ENCODE data around the gene NSD2. TPM values are rescaled to one million over a fixed set of nuclear protein-coding genes. Genes with fewer than 3 reads are reported as not detected.

The NSD2 gene
- total and polyA plus RNA-seq, 4 experiments from 2014 or later, result 1.1 to 57.4 (median 33.2) TPM

DNA sequence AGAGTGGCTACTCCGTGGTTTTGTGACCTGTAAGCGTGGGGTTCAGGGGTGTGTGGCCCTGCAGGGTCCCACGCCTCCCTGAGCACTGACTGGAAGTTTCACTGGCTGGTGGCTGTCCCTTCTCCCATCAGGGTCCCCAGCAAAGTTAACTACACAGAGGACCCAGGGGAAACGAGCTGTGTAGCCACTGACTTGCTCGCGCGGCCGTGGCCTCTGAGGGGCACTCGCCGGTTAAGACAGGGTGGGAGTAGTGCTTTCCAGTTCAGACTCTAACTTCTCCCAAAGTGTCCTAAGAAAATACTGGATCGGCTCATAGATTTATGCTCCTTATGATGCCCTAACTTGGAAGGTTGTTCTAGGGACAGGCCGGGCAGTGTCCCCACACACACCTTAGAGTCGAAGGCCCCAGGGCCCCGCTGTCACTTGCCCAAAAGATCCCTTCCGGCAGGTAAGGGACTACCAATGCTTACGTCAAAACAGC is 109.4 kb downstream of the NSD2 start:
- peak overlapping the region in 1 of 7 donors; percentile 19 for H3K27ac Mint-ChIP-seq
- intact Hi-C loops (cut with micrococcal nuclease), result no loop called here

GRCh38 chr4:1981251-1982058 is 110.3 kb downstream of the NSD2 start:
- no peaks in the 10 kb centered on the region for H3K27me3 ChIP-seq (ENCODE audit: insufficient read depth, low read length)
- ChIA-PET POLR2A (ENCODE audit: partially characterized antibody) (no interaction called here), CTCF (ENCODE audit: partially characterized antibody) (no interaction called here)
- no peak overlapping the region for H3K27ac ChIP-seq (ENCODE audit: low read depth, low read length)
- peak overlapping the region in 5 of 7 donors; percentile 5 to 78 (median 31) for H3K27ac Mint-ChIP-seq
- no peak overlapping the region for H3K4me3 Mint-ChIP-seq
- H3K9me3 ChIP-seq (ENCODE audit: control insufficient read depth in 1 of 2, low read length in 2 of 2), result no peaks in the 10 kb centered on the region
- no peak for DNase-seq
- intact Hi-C loops (cut with micrococcal nuclease), result no loop called here
- H3K4me3 ChIP-seq (ENCODE audit: low read length in 2 of 2), result no peak overlapping the region
- H3K4me1 Mint-ChIP-seq, result peaks cover 0 to 4% (median 0%) of the 10 kb centered on the region in 4 donors
- no peaks in the 10 kb centered on the region for H3K27me3 Mint-ChIP-seq
- no peaks in the 10 kb centered on the region for H3K4me1 ChIP-seq (ENCODE audit: insufficient read depth, low read length)
- H3K36me3 ChIP-seq (ENCODE audit: insufficient read depth, low read length), result peaks cover 45% of the 10 kb centered on the region
- H3K36me3 Mint-ChIP-seq, result peaks cover 30 to 62% of the 10 kb centered on the region in 2 donors
- no peaks in the 10 kb centered on the region for H3K9me3 Mint-ChIP-seq

More for the DNA sequence above, 109.4 kb downstream of the NSD2 start:
- DNase-seq, result no peak
- H3K36me3 Mint-ChIP-seq, result peaks cover 36 to 68% of the 10 kb centered on the region in 2 donors
- ChIA-PET CTCF (ENCODE audit: partially characterized antibody) (no interaction called here), POLR2A (ENCODE audit: partially characterized antibody) (no interaction called here)
- Histone ChIP-seq H3K27ac (ENCODE audit: low read depth, low read length) (no peak overlapping the region), H3K36me3 (ENCODE audit: insufficient read depth, low read length) (peaks cover 46% of the 10 kb centered on the region), H3K9me3 (ENCODE audit: control insufficient read depth in 1 of 2, low read length in 2 of 2) (no peaks in the 10 kb centered on the region), H3K4me3 (ENCODE audit: low read length in 2 of 2) (no peak overlapping the region), H3K4me1 (ENCODE audit: insufficient read depth, low read length) (no peaks in the 10 kb centered on the region), H3K27me3 (ENCODE audit: insufficient read depth, low read length) (no peaks in the 10 kb centered on the region)
- H3K9me3 Mint-ChIP-seq, result no peaks in the 10 kb centered on the region
- H3K27me3 Mint-ChIP-seq, result no peaks in the 10 kb centered on the region
- no peak overlapping the region for H3K4me3 Mint-ChIP-seq
- H3K4me1 Mint-ChIP-seq, result peaks cover 0 to 4% (median 0%) of the 10 kb centered on the region in 4 donors

DNA sequence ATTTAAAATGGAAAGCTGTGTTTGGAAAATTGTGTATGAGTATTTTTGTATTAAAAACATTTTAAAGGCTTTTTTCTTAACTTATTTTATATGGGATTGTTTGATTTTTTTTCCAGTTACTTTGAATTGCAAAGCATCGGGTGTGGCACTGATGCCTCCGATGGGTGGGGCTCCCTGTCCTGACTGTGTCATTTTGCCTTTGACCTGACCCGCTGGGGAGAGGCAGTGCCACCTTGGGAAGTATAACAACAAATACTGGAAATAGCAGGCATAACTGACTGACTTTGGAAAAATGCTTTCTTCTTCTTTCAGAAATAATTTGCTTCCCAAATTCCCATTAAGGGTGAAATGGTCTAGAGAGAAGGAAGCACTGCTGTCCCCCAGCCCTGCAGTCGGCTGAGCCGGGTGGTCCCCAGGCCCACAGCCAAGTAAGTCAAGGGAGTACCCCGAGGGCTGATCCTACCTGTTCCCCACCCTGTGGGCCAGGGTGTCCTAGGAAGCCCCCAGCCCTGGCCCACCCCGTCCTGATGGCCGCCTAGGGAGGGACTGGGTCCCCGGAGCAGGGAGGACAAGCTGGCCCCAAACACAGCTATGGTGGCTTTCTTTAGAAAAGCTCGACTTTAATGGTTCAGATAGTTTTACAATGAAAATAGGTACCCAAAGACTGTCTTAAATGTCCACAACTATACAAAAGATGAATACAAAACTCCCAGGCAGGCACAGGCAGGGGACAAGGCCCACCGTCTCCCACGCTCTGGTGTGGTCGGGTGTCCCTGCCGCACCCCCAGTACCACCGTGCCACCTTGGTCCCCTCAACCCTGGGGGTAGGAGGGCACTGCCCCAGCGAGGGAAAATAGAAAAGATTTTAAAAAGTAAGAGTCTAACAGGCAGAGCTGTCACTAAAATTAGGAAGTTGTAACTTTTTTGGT is 111.2 kb downstream of the NSD2 start:
- Mint-ChIP-seq H3K27ac (peak overlapping the region in 1 of 7 donors; percentile 12), H3K9me3 (no peaks in the 10 kb centered on the region), H3K4me3 (no peak overlapping the region), H3K27me3 (no peaks in the 10 kb centered on the region), H3K4me1 (peaks cover 0 to 4% (median 0%) of the 10 kb centered on the region in 4 donors), H3K36me3 (peaks cover 29 to 61% of the 10 kb centered on the region in 2 donors)
- Histone ChIP-seq H3K36me3 (ENCODE audit: insufficient read depth, low read length) (peaks cover 42% of the 10 kb centered on the region), H3K4me1 (ENCODE audit: insufficient read depth, low read length) (no peaks in the 10 kb centered on the region), H3K27ac (ENCODE audit: low read depth, low read length) (no peak overlapping the region), H3K27me3 (ENCODE audit: insufficient read depth, low read length) (no peaks in the 10 kb centered on the region), H3K9me3 (ENCODE audit: control insufficient read depth in 1 of 2, low read length in 2 of 2) (no peaks in the 10 kb centered on the region), H3K4me3 (ENCODE audit: low read length in 2 of 2) (no peak overlapping the region)
- no peak for DNase-seq
- POLR2A ChIA-PET (ENCODE audit: partially characterized antibody), result no interaction called here
- intact Hi-C loops (cut with micrococcal nuclease), result no loop called here
- CTCF ChIA-PET (ENCODE audit: partially characterized antibody), result no interaction called here

- peaks cover 0 to 4% (median 0%) of the 10 kb centered on the region in 4 donors for H3K4me1 Mint-ChIP-seq
- peaks cover 49% of the 10 kb centered on the region for H3K36me3 ChIP-seq (ENCODE audit: insufficient read depth, low read length)
- no peaks in the 10 kb centered on the region for H3K9me3 Mint-ChIP-seq
- no peak overlapping the region for H3K4me3 Mint-ChIP-seq
- ChIA-PET POLR2A (ENCODE audit: partially characterized antibody) (no interaction called here), CTCF (ENCODE audit: partially characterized antibody) (no interaction called here)
- H3K4me1 ChIP-seq (ENCODE audit: insufficient read depth, low read length), result no peaks in the 10 kb centered on the region
- no peaks in the 10 kb centered on the region for H3K9me3 ChIP-seq (ENCODE audit: control insufficient read depth in 1 of 2, low read length in 2 of 2)
- no peaks in the 10 kb centered on the region for H3K27me3 ChIP-seq (ENCODE audit: insufficient read depth, low read length)
- H3K36me3 Mint-ChIP-seq, result peaks cover 25 to 60% of the 10 kb centered on the region in 2 donors
- no peak for DNase-seq
- H3K4me3 ChIP-seq (ENCODE audit: low read length in 2 of 2), result no peak overlapping the region
- no peaks in the 10 kb centered on the region for H3K27me3 Mint-ChIP-seq
- intact Hi-C loops (cut with micrococcal nuclease), result no loop called here
- no peak overlapping the region for H3K27ac ChIP-seq (ENCODE audit: low read depth, low read length)
- H3K27ac Mint-ChIP-seq, result no peak overlapping the region
These were observed 112.1 kb downstream of the NSD2 start for GRCh38 chr4:1983053-1983845.

DNA sequence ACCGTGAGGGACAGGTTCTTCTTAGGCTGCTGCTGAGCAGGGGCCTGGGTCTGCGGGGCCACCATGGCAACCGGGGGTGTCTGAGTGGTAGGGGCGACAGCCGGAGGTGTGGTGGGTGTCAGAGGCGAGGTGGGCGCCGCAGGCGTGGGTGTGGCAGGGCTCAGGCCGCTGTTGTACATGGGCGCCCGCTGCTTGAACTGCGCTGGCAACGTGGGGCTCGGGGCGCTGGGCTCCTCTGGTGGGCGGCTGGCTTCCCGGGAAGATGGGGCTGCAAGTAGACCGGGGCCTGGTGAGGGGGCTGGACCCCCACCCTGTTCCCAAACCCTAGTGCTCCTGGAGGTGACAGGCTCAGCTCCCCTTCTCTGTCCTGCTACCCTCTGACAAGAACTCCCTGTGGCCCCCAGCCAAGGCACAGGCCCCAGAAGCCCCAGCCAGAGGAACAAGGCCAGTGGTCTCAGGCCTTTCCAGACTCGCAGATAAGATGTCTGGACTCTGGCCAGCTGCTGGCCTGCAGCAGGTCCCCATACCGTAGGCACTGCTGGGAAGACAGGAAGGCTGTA is 112.7 kb downstream of the NSD2 start:
- H3K9me3 ChIP-seq (ENCODE audit: control insufficient read depth in 1 of 2, low read length in 2 of 2), result no peaks in the 10 kb centered on the region
- Mint-ChIP-seq H3K27me3 (no peaks in the 10 kb centered on the region), H3K4me3 (no peak overlapping the region), H3K27ac (no peak overlapping the region), H3K36me3 (peaks cover 21 to 60% of the 10 kb centered on the region in 2 donors), H3K9me3 (no peaks in the 10 kb centered on the region), H3K4me1 (peaks cover 0 to 4% (median 0%) of the 10 kb centered on the region in 4 donors)
- H3K27me3 ChIP-seq (ENCODE audit: insufficient read depth, low read length), result no peaks in the 10 kb centered on the region
- H3K4me3 ChIP-seq (ENCODE audit: low read length in 2 of 2), result no peak overlapping the region
- ChIA-PET POLR2A (ENCODE audit: partially characterized antibody) (no interaction called here), CTCF (ENCODE audit: partially characterized antibody) (no interaction called here)
- peaks cover 48% of the 10 kb centered on the region for H3K36me3 ChIP-seq (ENCODE audit: insufficient read depth, low read length)
- DNase-seq, result no peak
- intact Hi-C loops (cut with micrococcal nuclease), result no loop called here
- H3K4me1 ChIP-seq (ENCODE audit: insufficient read depth, low read length), result no peaks in the 10 kb centered on the region
- H3K27ac ChIP-seq (ENCODE audit: low read depth, low read length), result no peak overlapping the region

GRCh38 chr4:1984406-1985191 is 113.4 kb downstream of the NSD2 start:
- ChIA-PET CTCF (ENCODE audit: partially characterized antibody) (interaction anchor here (1.0 kb wide), 1 partner anchor 11 kb away, joined by 3 read pairs; no protein-coding TSS in a partner anchor), POLR2A (ENCODE audit: partially characterized antibody) (no interaction called here)
- H3K4me1 Mint-ChIP-seq, result peaks cover 0 to 4% (median 0%) of the 10 kb centered on the region in 4 donors
- Histone ChIP-seq H3K4me3 (ENCODE audit: low read length in 2 of 2) (no peak overlapping the region), H3K9me3 (ENCODE audit: control insufficient read depth in 1 of 2, low read length in 2 of 2) (no peaks in the 10 kb centered on the region), H3K36me3 (ENCODE audit: insufficient read depth, low read length) (peaks cover 48% of the 10 kb centered on the region), H3K4me1 (ENCODE audit: insufficient read depth, low read length) (no peaks in the 10 kb centered on the region), H3K27me3 (ENCODE audit: insufficient read depth, low read length) (no peaks in the 10 kb centered on the region), H3K27ac (ENCODE audit: low read depth, low read length) (no peak overlapping the region)
- peaks cover 15 to 55% of the 10 kb centered on the region in 2 donors for H3K36me3 Mint-ChIP-seq
- H3K27me3 Mint-ChIP-seq, result no peaks in the 10 kb centered on the region
- intact Hi-C loops (cut with micrococcal nuclease), result no loop called here
- H3K27ac Mint-ChIP-seq, result no peak overlapping the region
- no peak overlapping the region for H3K4me3 Mint-ChIP-seq
- H3K9me3 Mint-ChIP-seq, result no peaks in the 10 kb centered on the region
- no peak for DNase-seq
